ENCODE results near the gene NRDC.

- no peak for TF ChIP-seq CTCF (IDR thresholded peaks at IDR 0.05)
- TF ChIP-seq EP300 (IDR thresholded peaks at IDR 0.05): no peak
- no peak for TF ChIP-seq POLR2A (IDR thresholded peaks at IDR 0.05; ENCODE audit: low read depth)
- TF ChIP-seq POLR2AphosphoS5 (IDR thresholded peaks at IDR 0.05): no peak
Measured at GRCh38 chr1:51856745-51857144, 21.8 kb downstream of the NRDC start.
